Activated CD4-positive, alpha-beta T cell treated with anti-CD3 and anti-CD28 coated beads, Interleukin-2, Interleukin-6, amounts not matched to agents 100 ng/mL and 50 ng/mL, durations not matched to agents 16 hours and 8 hours (primary cell): ENCODE measurements around the gene CEP162.
A peak's percentile ranks its signal among the peaks of the same experiment; 100 is the strongest.
"Not testable (repeated sequence)": the region's sequence is repeated elsewhere in the genome, so short reads cannot be mapped to it uniquely, and the experiment has no call there.

Experiments
- DNase-seq: peaks from one replicate; pipeline ENCODE4 v3.0.0-alpha.2; 2020

The CEP162 gene

DNA sequence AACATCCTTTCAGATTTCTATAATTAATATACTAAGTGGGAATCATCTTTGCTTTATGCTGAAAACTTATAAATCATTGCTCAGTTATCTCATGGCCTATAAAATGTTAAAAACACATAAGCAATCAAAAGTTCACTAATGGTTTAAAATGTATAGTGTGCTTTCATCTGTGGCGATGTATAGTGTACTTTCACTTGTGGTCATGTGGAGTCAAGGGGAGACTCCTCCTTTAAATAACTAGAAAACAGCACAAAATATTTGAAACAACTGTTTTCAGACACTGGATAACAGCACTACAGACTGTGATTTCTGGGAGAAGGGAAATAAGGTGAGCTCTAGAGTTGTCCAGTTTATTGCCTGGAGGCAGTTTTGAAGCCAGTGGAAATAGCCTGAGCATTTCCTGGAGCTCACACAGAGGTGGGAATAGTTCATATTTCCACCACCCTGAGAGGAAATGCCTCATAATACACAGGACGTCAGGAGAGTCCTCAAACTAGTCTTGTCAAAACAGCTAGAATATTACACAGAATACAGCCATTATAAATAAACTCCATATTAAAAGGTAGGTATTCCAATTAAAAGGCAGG lies 89.4 kb downstream of the CEP162 start:
- DNase-seq = no peak

DNA sequence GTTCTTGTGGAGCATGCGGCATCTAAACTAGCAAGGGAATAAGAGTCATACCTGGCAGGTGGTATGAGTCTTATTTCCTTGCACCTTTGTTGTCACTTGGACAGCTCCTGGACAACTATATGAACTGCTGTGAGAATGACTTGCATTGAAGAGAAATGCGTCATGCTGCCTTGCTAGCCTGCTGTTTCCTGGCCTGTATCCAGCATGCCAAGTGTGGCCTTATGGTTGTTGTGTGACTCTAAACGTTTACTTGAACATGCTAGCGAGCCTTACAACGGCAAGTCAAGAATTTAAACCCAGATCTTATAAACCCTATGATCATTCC lies 90.4 kb downstream of the CEP162 start:
- no peak for DNase-seq

DNA sequence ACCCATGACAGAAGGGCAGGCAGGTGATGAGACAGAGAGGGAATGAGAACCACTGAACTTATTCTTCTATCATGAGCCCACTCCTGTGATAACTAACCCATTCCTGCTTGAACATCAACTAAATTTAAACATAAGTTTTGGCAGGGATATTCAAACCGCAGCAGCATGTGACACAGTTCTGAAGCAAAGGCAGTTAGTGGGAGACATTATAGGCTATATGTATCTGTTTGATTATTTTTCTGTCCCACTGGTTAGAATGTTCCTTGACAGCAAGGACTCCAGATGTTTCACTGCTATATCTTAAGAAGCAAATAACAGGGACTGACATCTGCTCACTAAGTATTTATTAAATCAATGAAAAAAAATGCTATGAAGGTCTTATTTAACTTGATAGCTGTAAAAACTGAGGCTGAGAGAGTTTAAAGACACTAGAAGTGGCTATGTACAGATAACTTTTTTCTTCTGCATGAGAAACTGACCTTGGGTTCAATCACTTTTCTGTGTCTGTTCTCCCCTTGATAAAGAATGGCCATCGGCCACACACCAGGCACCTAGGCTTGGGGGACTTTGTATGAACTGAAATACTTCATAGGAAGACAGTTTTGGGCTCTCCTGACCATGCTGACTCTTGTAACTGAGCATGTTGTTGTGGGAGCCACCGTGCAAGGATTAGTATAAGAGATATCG lies 90.9 kb downstream of the CEP162 start:
- no peak for DNase-seq

GRCh38 chr6:84135291-84135690 lies 92.2 kb downstream of the CEP162 start:
- no peak for DNase-seq

DNA sequence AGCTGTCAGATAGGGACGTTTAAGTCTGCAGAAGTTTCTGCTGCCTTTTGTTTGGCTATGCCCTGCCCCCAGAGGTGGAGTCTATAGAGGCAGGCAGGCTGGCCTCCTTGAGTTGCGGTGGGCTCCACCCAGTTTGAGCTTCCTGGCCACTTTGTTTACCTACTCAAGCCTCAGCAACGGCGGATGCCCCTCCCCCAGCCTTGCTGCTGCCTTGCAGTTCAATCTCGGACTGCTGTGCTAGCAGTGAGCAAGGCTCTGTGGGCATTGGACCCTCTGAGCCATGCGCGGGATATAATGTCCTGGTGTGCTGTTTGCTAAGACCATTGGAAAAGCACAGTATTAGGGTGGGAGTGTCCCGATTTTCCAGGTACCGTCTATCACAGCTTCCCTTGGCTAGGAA lies 94.1 kb downstream of the CEP162 start:
- DNase-seq = not testable (repeated sequence)

DNA sequence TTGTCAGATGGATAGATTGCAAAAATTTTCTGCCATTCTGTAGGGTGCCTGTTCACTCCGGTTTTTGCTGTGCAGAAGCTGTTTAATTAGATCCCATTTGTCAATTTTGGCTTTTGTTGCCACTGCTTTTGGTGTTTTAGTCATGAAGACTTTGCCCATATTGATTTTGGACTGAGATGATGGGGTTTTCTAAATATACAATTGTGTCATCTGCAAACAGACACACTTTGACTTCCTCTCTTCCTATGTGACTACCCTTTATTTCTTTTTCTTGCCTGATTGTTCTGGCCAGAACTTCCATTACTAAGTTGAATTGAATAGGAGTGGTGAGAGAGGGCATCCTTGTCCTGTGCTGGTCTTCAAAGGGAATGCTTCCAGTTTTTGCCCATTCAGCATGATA lies 97.9 kb downstream of the CEP162 start:
- DNase-seq = not testable (repeated sequence)

DNA sequence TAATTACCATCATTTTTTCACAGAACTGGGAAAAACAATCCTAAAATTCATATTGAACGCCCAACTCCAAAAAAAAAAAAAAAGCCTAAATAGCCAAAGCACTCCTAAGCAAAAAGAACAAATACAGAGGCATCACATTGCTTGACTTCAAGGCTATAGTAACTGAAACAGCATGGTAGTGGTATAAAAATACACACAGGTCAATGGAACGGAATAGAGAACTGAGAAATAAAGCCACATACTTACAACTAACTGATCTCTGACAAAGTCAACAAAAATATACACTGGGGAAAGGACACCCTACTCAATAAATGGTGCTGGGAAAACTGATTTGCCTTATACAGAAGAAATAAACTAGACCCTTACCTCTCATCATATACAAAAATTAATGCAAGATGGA lies 104.3 kb downstream of the CEP162 start:
- no peak for DNase-seq

DNA sequence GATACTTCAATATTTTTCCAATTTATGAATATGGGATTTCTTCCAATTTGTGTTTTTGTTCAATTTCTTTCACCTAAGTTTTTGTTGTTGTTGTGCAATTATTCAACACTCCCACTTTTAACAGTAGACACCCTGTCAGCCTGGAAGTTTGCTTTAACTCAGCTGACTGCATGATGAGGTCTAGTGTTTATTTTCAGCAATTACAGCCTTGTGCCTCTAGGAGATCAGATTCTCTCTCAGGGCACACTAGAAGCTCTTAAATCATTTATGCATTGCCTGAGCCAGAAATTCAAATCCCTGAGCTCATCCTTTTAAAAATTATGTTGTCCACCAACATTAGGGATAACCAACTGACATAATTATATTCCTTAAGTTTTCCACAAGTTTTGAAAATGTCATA lies 108.2 kb downstream of the CEP162 start:
- no peak for DNase-seq

- no peak for DNase-seq
Observed at GRCh38 chr6:84118191-84118590, 109.3 kb downstream of the CEP162 start.

DNA sequence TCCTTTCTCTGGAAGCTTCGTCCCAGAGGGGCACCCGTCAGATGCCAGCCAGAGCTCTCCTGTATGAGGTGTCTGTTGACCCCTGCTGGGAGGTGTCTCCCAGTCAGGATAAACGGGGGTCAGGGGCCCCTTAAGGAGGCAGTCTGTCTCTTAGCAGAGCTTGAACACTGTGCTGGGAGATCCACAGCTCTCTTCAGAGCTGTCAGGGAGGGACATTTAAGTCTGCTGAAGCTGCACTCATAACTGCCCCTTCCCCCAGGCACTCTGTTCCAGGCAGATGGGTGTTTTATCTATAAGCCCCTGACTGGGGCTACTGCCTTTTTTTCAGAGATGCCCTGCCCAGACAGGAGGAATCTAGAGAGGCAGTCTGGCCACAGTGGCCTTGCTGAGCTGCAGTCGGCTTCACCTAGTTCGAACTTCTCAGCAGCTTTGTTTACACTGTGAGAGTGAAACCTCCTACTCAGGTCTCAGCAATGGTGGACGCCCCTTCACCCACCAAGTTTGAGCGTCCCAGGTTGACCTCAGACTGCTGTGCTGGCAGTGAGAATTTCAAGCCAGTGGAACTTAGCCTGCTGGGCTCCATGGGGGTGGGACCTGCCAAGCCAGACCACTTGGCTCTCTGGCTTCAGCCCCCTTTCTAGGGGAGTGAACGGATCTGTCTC lies 112.4 kb downstream of the CEP162 start:
- not testable (repeated sequence) for DNase-seq

- not testable (repeated sequence) for DNase-seq
Observed at GRCh38 chr6:84111351-84111750, 116.1 kb downstream of the CEP162 start.

DNA sequence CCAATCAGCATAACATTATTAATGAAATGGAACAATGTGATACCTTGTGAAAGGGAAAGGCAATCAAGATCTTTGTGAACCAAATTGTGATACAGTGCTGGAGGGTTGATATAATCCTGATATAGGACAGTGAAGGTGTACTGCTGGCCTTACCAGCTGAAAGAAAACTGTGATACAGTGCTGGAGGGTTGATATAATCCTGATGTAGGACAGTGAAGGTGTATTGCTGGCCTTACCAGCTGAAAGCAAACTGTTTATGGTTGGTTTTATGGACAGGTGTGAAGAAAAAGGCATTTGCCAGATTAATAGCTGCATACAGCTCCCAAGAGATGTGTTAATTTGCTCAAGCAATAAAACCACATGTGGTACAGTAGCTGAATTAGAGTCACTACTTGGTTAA lies 119.9 kb downstream of the CEP162 start:
- no peak for DNase-seq

DNA sequence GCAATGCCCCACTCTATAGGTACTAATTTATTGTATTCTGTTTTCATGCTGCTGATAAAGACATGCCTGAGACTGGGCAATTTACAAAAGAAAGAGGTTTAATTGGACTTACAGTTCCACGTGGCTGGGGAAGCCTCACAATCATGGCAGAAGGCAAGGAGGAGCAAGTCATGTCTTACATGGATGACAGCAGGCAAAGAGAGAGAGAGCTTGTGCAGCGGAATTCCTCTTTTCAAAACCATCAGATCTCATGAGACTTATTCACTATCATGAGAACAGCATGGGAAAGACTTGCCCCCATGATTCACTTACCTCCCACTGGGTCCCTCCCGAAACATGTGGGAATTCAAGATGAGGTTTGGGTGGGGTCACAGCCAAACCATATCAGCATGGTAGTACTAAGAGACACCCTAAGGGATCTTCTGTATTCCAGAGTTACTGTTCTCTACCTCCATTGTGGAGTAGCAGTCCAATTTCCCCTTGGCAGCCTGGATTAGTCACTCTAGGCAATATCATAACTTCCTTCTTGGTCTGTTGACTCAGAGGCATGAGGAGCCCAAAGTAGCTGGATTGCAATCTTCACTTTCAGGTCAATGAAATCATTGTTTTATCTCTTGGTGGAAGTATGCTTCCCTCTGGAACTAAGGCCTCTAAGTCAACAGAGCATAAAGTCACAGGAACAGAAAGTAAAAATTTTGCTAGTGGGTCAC lies 122.1 kb downstream of the CEP162 start:
- not testable (repeated sequence) for DNase-seq

DNA sequence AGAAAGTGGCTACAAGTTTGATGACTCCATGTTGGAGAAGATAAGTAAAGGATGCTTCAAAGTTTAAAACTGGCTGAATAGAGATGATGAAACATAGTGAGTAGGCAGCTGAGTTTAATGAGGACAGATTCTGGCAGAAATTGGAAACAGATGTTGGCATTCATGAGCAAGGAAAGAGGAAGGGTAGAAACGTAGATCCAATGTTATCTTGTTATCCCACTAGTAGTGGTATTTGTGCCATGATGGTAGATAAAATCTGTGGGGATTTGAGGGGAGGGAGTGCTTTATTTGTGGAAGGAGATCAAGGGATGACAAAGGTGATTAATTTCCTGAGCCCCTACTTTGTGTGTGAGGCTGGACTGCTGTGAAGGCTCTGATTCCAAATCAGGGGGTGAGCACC lies 124.4 kb downstream of the CEP162 start:
- DNase-seq = no peak

- no peak for DNase-seq
Observed at GRCh38 chr6:84095156-84095555, 132.3 kb downstream of the CEP162 start.

- DNase-seq = peak; percentile 17
Observed at GRCh38 chr6:84093441-84094435, 133.7 kb downstream of the CEP162 start.

DNA sequence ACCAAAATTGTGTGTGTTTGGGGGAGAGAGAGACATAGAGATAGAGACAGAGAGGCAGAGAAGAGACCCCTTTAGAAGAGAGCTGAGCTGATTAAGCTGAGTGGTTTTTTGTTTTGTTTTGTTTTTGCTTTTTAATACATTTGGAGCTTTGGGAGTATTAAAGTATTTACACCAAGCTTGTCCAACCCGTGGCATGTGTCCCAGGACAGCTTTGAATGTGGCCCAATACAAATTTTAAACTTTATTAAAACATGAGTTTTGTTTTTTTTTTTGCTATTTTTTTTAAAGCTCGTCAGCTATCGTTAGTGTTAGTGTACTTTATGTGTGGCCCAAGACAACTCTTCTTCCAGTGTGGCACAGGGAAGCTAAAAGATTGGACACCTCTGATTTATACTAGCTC lies 137.9 kb downstream of the CEP162 start:
- no peak for DNase-seq

DNA sequence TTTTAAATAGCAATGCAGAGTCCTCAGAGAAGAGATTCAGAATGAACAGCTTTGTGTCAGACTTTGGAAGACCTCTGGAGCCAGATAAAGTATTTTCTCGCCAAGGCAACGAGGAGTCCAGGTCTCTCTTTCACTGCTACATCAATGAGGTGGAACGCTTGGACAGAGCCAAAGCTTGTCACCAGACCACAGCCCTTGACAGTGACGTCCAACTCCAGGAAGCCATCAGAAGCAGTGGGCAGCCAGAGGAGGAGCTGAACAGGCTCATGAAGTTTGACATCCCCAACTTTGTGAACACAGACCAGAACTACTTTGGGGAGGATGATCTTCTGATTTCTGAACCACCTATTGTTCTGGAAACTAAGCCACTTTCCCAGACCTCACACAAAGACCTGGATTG lies 138.4 kb downstream of the CEP162 start:
- no peak for DNase-seq

- DNase-seq = no peak
Observed at GRCh38 chr6:84086545-84087429, 140.7 kb downstream of the CEP162 start.

GRCh38 chr6:84086056-84086455 lies 141.4 kb downstream of the CEP162 start:
- DNase-seq = no peak

DNA sequence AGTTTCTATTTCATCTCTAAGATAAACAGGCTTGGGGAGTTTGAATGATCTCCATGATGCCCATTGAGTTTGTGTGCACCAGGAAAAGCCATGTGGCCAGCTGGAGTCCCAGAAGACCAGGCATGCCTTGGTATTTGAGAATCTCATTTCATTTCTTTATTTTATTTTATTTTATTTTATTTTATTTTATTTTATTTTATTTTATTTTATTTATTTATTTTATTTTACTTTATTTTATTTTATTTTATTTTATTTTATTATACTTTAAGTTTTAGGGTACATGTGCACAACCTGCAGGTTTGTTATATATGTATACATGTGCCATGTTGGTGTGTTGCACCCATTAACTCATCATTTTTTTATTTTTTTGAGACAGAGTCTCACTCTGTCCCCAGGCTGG lies 142.7 kb downstream of the CEP162 start:
- DNase-seq = not testable (repeated sequence)
